Measurements from ENCODE around the gene HMG20A.

Gene HMG20A

DNA sequence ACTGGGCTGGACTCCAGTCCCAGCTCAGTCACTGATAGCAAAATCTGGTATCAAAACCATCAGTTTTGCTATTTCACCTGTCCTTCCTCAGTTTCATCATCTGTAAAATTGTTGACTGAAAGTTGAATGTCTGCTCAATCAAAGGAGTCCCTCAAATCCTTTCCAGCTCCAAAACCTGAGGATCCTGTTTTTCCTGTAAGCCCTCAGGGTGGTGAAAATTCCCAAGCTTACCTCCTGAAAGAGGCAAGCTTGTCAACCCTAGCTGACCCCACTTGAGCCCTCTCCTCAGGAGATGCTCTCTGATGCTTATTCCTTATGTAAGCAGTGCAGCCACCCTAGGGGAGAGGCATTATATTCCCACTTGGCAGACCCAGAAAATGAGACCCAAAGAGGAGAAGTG lies 82.6 kb downstream of the HMG20A start:
- DNase-seq = no peak

DNA sequence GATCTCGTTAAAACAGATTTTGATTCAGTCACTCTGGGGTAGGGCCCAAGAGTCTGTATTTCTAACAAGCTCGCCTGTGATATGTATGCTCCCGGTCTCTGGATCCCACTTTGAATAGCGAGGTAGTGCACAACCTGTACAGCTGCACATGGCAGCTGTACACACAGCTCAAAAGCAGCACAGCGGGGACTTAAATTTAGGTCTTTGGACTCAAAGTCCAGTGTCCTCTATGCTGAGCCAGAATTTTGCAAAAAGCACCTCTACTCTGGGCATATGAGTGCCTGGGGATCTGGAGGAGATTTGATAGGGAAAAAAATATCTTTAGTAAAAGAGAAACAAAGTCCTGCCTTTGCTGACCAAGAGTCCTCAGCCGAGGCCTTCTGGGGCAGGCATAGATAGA lies 83.1 kb downstream of the HMG20A start:
- no peak for DNase-seq

DNA sequence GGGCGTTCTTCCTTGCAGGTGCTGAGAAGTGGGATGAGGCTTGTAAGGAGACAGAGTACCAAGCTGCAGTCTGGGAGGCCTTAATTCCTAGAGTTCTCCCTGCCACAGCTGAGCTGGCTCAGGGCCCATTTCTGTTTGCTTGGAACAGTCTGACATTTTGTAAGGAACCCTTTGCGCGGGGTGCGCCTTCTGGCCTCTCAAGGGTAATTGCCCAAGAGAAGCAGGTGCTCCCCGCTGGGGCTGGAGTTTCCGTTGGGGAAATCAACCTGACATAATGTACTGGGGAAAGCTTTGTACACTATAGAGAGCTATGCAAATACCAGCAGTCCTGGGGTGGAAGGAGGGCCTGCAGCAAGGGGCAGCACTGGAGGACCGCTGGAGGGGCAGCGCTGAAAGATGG lies 83.6 kb downstream of the HMG20A start:
- no peak for DNase-seq

DNA sequence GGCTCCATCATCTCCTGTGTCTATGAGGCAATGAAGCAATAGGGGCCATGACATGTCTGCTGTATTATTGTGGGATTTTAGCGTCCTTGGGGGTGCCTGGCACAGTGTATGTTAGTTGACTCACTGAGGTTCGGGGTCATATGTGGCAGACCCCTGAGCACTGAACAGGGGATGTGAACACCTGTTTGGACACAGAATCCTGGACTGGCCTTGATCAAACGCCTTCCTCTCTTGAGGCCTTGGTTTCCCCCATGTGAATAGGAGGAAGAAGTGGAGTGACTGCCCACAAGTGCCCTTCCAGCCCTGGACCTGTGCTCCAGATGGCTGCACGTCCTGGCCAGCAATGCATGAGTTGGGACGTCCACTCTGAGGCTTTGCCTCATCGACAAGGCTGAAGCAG lies 84.2 kb downstream of the HMG20A start:
- no peak for DNase-seq

DNA sequence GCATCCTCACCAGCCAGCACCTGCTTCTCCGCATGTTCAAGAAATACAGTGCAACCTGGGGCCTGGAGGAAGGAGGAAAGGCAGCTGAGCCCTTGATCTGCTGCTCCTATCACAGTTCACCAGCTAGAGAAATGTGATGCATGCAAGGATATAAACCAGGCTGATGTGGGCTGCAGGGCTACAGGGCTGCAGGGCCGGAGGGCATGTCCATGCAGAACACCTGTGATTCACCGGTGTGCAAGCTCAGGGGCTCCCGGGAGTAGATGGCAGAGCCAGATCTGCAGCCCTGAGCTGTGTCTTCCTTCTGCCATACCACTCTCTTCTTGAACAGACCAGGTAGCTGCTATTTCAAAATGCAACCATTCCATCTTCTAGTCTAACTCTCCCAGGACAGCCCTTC lies 84.9 kb downstream of the HMG20A start:
- no peak for DNase-seq

DNA sequence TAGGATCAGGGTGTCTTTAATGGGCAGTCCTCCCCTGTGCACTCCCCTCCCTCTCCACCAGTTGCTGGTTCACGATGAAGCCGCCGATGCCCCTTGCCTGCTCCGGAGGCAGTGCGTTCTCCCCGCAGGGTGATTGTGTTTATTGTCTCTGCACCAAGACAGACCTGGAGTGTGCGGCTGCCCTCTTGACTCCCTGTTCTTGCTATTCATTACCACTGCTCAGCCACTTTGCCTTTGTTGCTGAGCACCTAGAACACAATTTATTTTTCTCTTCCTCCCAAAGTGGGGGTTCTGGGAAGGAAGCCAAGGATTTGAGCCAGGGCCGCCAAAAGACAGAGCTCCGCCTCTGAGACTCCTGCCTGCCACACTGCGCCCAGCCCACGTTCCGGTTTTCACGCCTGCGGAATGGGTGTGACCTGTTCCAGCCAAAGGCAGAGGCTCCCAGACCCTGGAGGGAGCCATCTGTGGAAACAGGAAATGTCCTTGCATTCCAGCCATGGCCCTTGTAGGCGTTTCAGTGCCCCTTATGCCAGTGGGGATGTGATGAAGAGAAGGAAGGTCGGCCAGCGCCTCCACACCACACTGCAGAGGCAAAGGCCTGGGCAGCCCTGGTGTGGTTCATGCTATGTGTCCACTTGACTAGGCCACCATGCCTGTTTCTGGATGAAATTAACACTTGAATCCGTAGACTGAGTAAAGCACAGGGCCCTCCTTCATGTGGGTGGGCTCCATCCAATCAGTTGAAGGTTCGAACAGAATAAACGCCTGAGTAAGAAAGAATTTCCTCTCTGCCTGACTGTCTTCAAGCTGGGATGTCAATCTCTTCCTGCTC lies 85.8 kb downstream of the HMG20A start:
- no peak for DNase-seq

DNA sequence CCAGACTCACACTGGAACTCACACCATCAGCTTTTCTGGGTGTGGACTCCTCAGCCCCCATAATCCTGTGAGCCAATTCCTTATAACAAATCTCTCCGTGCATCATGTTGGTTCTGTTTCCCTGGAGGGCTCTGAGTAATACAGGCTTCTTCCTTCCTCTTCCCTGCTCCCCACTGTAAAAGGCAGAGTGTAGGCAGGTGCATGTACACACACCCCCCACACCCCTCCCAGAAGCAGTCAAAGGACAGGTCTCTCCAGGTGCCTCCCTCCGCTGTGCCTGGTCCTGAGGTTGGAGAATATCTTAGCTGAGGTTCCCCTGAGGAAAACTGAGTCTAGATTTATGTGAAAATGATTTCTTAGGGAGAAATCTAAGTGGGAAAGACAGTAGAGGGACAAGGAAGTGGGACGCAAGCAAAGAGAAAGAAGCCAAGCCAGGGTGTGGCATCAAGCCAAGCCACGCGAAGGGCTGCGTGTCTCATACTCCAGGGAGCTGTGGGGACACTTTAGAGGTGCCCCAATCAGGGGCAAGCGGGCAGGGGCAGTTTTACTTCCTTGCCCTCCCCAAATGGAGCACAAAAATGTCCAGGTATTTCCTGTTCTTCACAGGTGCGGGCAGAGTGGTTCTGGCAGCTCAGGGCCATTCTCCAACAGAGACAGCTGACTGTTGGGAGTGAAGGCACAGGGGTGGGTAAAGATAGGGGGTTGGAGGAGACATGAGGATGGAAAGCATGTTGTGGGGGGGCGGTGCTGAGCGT lies 86.6 kb downstream of the HMG20A start:
- DNase-seq = no peak

DNA sequence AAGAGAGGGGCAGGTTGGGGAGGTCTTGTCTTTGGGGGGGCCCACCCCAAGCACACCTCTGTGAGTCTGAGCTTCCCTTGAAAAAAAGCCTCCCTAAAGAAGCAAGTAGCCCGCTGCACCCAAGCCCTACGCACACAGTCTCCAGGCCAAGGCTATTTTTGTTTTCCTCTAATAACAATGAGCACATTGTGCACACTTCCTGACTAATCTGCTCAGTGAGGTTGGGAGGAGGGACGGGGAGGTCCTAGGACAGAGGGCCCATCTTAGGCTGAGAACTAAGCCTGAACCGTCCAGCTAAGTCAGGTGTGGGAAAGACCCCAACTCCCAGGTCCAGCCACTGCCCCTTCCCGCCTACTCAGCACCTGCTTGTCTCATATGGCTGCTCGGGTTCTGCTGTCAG lies 87.2 kb downstream of the HMG20A start:
- no peak for DNase-seq

DNA sequence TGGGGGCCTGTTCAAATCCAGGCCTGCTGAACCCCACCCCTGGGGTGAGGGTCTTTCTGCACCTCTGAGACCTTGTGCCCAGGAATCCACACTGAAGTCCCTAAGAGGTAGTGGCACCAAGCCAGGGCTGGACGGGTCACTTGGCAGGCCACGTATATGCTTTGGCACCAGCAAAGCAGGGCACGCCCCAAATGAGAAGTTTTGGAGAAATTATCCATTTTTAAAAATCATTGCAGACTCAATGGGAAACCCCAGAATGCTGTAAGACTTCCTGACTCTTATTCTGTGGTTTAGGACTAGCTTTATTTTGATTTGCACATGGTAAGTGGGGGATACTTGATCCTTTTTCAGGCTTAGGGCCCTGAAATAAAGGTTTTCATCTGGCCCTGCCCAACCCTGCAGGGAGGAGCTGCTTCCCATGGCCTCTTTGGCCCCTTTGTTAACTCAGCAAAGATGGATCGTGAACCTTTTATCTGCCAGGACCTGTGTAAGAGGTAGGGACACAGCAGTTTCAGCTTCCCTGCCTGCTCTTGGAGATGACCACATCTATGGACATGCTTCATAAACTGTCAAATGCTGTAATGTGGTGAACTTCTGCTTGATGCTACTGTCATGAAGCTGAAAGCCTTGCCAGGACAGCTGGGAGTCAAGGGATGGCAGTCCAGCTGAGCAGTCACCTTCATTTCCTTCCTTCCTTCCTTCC lies 88.0 kb downstream of the HMG20A start:
- no peak for DNase-seq

DNA sequence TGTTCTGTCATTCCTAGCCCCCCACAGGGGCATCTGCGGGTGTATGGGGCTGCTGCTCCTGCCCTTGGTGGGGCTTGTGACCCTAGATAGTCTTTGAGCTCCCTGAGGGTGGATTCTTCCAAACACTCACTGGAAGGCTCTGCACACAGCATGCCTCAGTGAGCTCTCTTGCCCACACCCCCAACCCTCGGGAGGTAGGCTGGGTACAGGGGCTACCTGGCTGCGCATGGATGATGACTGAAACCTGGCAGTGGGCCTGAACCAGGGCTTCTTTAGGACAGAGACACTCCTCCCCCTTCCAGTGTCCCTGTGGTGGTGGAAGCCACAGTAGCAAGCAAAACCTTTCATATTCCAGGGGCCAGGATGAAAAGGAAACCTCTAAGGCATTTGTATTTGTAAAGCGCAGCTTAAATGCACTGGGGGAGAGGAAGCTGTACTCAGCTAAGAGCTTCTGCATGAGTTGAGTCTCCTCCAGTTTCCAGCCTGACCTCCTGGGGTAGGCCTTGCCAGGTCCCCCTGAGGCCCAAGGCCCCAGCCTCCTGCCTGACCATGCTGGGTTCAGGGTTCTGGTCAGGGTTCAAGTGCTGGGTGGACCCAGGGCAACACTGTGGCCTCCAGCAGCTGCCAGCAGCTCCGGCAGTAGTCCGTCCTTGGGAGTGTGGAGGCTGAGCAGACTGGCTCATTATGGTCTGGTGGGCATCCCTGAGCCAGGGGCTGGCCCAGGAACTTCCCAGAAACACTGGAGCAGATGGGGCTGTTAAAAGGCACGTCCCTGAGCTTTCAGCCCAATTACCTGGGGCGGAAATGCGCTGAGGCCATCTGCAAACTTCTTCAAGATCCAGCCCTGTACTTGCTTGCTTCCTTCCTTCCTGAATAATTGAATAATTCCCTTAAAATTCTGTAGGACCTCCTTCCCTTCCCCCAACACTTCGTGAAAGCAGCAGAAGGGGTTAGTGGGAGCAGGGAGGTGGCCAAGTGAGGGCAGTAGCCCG lies 89.7 kb downstream of the HMG20A start:
- DNase-seq = no peak

DNA sequence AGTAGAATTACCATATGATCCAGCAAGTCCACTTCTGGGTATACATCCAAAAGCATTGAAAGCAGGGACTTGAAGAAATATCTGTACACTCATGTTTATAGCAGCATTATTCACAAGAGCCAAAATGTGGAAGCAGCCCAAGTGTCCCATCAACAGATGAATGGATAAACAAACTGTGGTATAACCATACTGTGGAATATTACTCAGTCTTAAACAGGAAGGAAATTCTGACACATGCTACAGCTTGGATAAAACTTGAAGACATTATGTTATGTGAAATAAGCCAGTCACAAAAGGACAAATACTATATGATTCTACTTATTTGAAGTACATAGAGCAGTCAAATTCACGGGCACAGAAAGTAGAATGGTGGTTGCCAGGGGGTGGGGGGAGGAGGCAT lies 91.2 kb downstream of the HMG20A start:
- DNase-seq = no peak

DNA sequence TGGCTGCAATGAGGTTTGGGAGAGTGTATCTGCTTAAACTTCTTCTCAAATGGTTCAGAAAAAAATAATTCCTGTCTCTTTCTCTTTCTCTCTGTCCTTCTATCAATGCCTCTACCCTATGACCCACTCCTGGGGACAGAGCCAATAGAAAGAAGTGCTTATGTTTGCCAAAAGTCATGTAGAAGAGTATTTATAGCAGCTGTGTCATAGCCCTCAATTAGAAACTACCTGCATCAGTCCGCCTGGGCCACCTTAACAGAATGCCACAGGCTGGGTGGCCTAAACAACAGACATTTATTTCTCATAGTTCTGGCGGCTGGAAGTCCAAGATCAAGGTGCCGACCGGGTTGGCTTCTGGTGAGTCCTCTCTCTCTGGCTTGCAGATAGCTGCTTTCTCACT lies 92.5 kb downstream of the HMG20A start:
- no peak for DNase-seq

DNA sequence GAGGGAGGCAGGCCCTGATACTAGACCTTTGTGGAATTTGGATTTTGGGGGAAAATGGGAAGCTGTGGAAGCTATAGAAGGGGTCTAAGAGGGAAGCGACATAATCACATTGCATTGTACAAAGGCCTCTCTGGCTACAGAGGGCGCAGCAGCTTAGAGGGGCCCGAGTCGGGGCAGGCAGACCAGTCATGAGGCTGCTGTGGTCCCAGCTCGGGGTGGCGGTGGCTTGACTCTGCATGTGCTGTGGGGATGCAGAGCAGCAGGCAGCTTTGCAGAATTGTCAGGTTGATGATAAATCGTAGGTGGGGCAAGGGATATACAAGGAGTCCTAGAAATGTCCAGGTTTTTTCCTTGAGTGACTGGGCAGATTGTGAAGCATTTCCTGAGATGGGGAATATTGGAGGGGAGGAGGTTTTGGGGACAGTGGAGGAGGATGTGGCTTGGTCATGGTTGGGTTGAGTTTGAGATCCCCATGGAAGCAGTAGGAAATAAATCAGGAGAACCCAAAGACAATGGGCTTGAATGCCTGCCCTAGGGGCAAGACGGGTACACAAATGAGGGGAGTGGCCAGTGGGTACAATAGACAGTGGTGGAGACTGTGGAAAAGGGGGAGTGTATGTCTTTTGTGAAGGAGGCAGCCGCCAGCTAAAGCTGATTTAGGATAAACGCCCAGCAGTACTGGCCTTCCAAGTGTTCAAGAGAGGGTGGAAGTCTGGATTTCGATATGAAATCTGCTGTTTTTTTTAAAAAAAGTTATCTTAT lies 94.1 kb downstream of the HMG20A start:
- no peak for DNase-seq

DNA sequence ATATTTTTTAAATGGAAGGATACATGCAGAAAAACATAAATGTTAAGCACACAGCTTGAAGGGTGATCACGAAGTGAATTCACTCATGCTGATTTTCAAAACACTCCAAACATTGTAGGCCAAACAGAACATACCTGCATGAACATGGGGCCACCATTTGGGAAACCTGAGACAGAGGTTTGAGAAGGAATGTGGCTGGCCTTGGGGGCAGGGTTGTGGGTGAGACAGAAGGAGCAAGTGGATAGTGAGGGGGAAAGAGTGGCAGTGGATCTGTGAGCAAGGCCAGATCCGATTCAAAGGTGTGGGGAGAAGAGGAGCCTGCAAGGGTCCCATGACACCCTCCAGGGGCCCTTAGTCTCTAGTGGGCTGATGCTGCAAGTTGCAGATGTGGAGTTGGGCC lies 94.9 kb downstream of the HMG20A start:
- no peak for DNase-seq

DNA sequence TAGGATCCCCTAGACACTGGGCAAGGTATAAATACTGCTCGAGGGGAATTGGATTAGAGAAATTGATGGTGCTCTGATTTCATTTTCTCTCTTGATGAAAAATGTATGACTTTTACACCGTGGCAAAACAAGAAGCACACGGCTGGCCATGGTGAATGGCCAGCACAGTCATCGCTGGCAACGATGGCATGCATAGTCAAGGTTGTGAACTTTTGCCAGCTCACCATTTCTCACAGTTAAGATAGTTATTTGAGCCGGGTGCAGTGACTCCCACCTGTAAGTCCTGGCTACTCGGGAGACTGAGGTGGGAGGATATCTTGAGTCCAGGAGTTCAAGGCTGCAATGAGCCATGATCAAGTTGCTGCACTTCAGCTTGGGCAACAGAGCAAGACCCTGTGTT lies 95.4 kb downstream of the HMG20A start:
- no peak for DNase-seq

DNA sequence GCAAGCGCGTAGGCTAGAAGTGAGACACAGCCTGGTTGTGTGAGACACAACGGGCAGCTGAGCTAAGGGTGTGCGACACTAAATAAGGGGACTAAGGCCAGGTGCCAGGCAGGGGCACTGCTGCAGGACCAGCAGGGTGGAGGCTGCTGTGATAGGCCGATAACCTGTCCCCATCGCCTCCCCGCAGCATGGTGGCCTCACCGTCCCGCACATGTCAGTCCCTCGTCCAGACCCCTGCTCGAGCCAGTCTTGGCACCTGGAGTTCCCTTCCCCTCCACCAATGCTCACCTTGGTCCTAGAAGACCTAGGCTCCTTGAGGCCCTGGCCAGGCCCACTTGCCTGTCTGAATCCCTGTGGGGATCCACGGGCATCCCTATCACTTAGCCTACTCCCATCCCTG lies 96.1 kb downstream of the HMG20A start:
- DNase-seq = no peak

DNA sequence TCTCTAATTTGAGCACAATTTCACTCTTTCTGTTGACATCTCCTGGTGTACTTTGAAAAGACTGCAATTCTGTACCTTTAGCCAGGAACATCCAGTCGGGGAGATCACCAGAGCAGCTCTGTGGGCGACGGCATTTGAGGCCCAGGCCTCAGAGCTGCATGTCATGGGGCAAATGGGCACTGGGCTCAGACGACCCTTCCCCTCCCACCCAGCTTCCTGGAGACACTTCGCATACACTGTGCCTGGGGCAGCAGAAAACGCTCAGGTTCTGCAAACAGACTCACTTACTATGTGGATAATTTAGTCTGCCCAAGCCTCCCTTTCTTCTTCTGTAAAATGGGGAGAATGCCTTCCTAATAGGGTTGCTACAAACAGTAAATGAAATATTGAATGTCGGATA lies 96.9 kb downstream of the HMG20A start:
- no peak for DNase-seq

DNA sequence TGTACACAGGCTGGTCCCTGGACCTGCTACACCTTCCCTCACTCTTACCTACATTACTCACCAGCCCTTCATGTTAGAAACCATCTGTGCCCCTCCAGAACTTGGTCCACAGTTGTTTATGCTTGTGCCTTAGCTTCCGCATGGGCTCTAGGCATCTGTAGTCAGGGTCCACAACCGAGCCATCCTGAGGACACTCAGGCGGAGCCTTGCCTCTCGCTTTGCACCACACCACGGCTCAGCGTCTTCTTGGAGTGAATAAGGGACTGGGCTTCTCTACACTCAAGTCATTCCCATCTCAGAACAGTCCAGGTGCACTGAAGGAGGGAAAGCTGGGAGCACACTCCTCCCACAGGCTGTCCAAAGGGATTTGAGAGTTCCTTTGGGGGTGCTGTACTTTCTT lies 97.8 kb downstream of the HMG20A start:
- no peak for DNase-seq

DNA sequence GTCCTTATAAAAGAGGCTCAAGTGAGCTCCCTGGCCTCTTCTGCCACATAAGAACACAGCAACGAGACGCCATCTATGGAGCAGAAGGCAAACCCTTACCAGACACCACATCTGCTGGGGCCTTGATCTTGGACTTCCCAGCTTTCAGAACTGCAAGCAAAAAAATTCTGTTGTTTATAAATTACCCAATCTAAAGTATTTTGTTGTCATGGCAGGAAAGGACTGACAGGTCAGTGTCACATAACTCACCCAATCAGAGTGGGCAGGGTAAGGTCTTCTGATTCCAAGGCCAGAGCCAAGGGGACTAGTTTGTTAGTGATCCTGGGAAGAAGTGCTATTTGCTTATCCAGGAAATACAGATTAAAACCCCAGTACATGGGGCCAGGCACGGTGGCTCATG lies 98.9 kb downstream of the HMG20A start:
- no peak for DNase-seq

DNA sequence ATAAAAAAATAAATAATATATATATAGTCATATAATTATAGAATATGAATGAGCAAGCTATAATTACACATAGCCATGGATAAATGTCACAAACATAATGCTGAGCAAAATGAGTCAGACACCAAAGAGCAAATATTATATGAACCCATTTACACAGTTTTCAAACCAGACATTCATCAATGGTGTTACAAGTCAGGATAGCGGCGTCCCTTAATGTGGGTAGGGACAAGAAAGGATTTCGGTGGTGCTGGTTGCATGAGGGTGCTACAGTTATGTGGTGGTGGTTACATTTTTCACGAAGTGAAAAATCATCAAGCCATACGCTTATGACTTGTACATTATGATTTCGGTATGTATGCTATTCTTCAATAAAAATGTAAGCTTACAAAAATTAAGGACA lies 100.5 kb downstream of the HMG20A start:
- no peak for DNase-seq

DNA sequence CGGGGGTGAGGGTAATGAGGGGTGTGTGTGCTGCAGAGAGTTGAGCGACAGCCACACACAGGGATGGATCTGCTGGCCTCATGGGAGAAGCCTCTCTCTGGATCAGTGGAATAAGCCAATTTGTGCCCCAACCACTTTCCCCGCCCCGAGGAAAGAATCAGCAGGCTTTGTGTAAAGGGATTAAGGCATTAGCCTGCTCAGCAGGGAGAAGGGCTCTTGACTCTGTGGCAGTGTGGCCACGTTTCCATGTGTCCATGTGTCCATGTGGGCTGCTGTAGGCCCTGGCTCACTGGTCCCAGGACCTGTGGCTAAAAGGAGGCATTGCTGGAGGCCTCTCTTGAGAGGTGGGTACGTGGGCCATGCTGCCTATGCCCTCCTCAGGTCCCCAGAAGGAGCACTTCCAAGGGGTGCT lies 104.7 kb downstream of the HMG20A start:
- DNase-seq = no peak

Data from activated gamma-delta T cell (primary cell).